ENCODE results near the gene LAGE3. TPM values are rescaled to one million over a fixed set of nuclear protein-coding genes. Genes with fewer than 3 reads are reported as not detected.

Gene LAGE3
- total RNA-seq, 2 donors from 2014 or later = 29.5 to 34.1 TPM

DNA sequence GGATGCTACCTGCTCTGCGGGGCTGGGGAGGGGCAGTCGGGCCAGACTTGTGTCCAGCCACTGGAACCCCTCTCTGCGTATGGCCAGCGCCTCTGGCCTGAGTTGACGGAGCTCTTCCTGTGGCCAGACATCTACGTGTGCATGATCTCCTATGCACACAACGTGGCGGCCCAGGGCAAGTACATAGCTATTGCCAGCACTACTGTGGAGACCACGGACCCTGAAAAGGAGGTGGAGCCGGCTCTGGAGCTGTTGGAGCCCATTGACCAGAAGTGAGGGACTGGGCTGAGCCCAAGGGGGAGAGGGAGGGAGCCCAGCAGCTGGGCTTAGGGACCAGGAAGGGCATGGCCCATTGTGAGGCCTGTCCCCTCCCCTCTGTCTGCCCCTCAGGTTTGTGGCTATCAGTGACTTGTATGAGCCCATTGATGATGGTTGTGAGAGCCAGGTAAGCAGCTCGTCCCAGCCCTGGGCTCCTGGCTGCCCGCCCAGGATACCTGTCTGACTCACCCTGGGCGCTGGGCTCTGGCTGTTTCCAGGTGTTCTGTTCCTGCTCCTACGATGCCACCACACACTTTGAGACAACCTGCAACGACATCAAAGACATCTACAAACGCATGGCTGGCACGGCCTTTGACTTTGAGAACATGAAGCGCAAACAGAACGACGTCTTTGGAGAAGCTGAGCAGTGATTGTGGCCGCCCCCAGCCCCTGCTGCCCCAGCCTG lies 36.9 kb downstream of the LAGE3 start:
- Histone ChIP-seq H3K36me3 (ENCODE audit: control insufficient read depth, insufficient read depth, low read length) (peaks cover 29% of the 10 kb centered on the region), H3K9me3 (ENCODE audit: control insufficient read depth, low read length) (no peaks in the 10 kb centered on the region), H3K27ac (ENCODE audit: low read depth, low read length) (no peak overlapping the region), H3K4me1 (ENCODE audit: control insufficient read depth, insufficient read depth, low read length) (no peaks in the 10 kb centered on the region), H3K4me3 (ENCODE audit: low read length) (no peak overlapping the region), H3K27me3 (ENCODE audit: control insufficient read depth, insufficient read depth, low read length, poor library complexity, severe bottlenecking) (no peaks in the 10 kb centered on the region), H3K9ac (ENCODE audit: extremely low read depth, low read length, poor library complexity, severe bottlenecking) (no peak overlapping the region)
- Mint-ChIP-seq H3K4me3 (no peak overlapping the region), H3K27me3 (ENCODE audit: insufficient read depth) (no peaks in the 10 kb centered on the region), H3K9me3 (peaks cover 70% of the 10 kb centered on the region), H3K27ac (no peak overlapping the region), H3K4me1 (no peaks in the 10 kb centered on the region), H3K36me3 (ENCODE audit: low read depth) (peaks cover 24% of the 10 kb centered on the region)
- WGBS, 2 experiments (ENCODE audit: insufficient coverage in 1 of 2, insufficient read length in 1 of 2) = 92 to 98% methylated on average over 12 to 21 of the region's 21 CpGs
- TF ChIP-seq, protein P1, sequence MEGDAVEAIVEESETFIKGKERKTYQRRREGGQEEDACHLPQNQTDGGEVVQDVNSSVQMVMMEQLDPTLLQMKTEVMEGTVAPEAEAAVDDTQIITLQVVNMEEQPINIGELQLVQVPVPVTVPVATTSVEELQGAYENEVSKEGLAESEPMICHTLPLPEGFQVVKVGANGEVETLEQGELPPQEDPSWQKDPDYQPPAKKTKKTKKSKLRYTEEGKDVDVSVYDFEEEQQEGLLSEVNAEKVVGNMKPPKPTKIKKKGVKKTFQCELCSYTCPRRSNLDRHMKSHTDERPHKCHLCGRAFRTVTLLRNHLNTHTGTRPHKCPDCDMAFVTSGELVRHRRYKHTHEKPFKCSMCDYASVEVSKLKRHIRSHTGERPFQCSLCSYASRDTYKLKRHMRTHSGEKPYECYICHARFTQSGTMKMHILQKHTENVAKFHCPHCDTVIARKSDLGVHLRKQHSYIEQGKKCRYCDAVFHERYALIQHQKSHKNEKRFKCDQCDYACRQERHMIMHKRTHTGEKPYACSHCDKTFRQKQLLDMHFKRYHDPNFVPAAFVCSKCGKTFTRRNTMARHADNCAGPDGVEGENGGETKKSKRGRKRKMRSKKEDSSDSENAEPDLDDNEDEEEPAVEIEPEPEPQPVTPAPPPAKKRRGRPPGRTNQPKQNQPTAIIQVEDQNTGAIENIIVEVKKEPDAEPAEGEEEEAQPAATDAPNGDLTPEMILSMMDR (conservative IDR thresholded peaks at IDR 0.05) = no peak
- no peak for DNase-seq

DNA sequence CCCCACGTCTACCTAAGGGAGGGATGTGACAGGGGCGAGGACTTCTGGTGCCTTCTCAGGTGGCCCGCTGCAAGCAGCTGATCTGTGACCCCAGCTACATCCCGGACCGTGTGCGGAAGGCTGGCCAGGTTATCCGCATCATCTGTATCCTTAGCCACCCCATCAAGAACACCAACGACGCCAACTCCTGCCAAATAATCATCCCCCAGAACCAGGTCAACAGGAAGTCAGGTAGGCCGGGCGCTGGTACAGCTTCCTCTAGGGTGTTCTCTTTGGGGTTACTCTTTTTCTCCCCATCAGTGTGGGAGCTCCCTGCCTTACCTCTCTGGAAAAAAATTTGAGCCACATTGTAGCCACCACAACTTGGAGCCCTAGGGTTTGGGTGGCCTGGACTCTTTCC lies 37.5 kb downstream of the LAGE3 start:
- WGBS, 2 experiments (ENCODE audit: insufficient coverage in 1 of 2, insufficient read length in 1 of 2) = 95% methylated on average over 11 of the region's 11 CpGs; no CpG with 5 or more reads in 1 of the 2 experiments
- TF ChIP-seq, protein P1 (conservative IDR thresholded peaks at IDR 0.05) = no peak
- Histone ChIP-seq H3K9ac (ENCODE audit: extremely low read depth, low read length, poor library complexity, severe bottlenecking) (no peak overlapping the region), H3K4me3 (ENCODE audit: low read length) (no peak overlapping the region), H3K4me1 (ENCODE audit: control insufficient read depth, insufficient read depth, low read length) (no peaks in the 10 kb centered on the region), H3K9me3 (ENCODE audit: control insufficient read depth, low read length) (no peaks in the 10 kb centered on the region), H3K27ac (ENCODE audit: low read depth, low read length) (no peak overlapping the region), H3K36me3 (ENCODE audit: control insufficient read depth, insufficient read depth, low read length) (peaks cover 25% of the 10 kb centered on the region), H3K27me3 (ENCODE audit: control insufficient read depth, insufficient read depth, low read length, poor library complexity, severe bottlenecking) (no peaks in the 10 kb centered on the region)
- Mint-ChIP-seq H3K27ac (no peak overlapping the region), H3K9me3 (peaks cover 65% of the 10 kb centered on the region), H3K4me1 (no peaks in the 10 kb centered on the region), H3K27me3 (ENCODE audit: insufficient read depth) (no peaks in the 10 kb centered on the region), H3K36me3 (ENCODE audit: low read depth) (peaks cover 18% of the 10 kb centered on the region), H3K4me3 (no peak overlapping the region)
- no peak for DNase-seq

DNA sequence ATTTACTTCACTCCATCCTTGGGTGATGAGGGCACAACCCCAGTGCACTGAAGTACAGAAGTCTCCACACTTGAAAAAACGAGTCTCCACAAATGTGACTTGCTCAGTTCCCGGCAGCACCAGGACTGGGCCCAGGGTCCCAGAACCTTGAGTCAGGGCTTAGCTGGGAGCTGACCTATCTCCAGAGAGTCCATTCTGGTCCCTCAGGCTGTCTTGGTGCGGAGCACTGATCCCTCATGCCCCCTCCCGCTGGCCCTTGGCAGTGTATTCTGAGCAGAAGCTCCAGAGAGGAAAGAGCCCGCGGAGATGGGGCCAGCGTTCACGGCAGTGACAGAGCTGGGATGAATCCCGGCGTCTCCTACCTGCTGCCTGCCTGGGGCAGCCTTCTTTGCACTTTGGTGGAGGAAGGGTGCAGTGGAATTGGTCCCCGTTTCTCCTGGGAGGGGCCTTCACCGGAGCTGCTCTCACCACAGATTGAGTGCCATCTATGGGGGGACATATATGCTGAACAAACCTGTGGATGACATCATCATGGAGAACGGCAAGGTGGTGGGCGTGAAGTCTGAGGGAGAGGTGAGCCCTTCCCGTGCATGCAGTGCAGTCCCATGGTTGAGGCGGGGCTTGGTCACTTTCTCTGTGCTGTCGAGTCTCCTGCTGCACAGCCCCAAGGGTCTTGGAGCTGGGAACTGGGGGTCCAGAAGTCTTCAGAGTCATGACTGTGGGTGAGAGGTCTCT lies 38.3 kb downstream of the LAGE3 start:
- H3K27ac Mint-ChIP-seq = no peak overlapping the region
- 89% methylated on average over 17 of the region's 17 CpGs; no CpG with 5 or more reads in 1 of the 2 experiments for WGBS, 2 experiments (ENCODE audit: insufficient coverage in 1 of 2, insufficient read length in 1 of 2)
- DNase-seq = no peak
- no peak overlapping the region for H3K4me3 Mint-ChIP-seq
- no peaks in the 10 kb centered on the region for H3K27me3 Mint-ChIP-seq (ENCODE audit: insufficient read depth)
- peaks cover 63% of the 10 kb centered on the region for H3K9me3 Mint-ChIP-seq
- H3K4me1 Mint-ChIP-seq = no peaks in the 10 kb centered on the region
- peaks cover 14% of the 10 kb centered on the region for H3K36me3 Mint-ChIP-seq (ENCODE audit: low read depth)
- H3K9me3 ChIP-seq (ENCODE audit: control insufficient read depth, low read length) = no peaks in the 10 kb centered on the region
- TF ChIP-seq, protein P1 (conservative IDR thresholded peaks at IDR 0.05) = no peak
- H3K9ac ChIP-seq (ENCODE audit: extremely low read depth, low read length, poor library complexity, severe bottlenecking) = no peak overlapping the region
- no peaks in the 10 kb centered on the region for H3K4me1 ChIP-seq (ENCODE audit: control insufficient read depth, insufficient read depth, low read length)
- peaks cover 22% of the 10 kb centered on the region for H3K36me3 ChIP-seq (ENCODE audit: control insufficient read depth, insufficient read depth, low read length)
- H3K27ac ChIP-seq (ENCODE audit: low read depth, low read length) = no peak overlapping the region
- no peaks in the 10 kb centered on the region for H3K27me3 ChIP-seq (ENCODE audit: control insufficient read depth, insufficient read depth, low read length, poor library complexity, severe bottlenecking)
- H3K4me3 ChIP-seq (ENCODE audit: low read length) = no peak overlapping the region
